Activated CD8-positive, alpha-beta T cell treated with anti-CD3 and anti-CD28 coated beads, Interleukin-2, amount 10 ng/mL, durations not matched to agents 7 days and 5 days (primary cell): ENCODE results near the gene TBC1D2B. TPM values are rescaled to one million over a fixed set of nuclear protein-coding genes. Genes with fewer than 3 reads are reported as not detected.
A peak's percentile ranks its signal among the peaks of the same experiment; 100 is the strongest.

Experiments used
- ATAC-seq: fragments of 150-1000 bp; cut with Tn5 transposase; one replicate; pipeline ENCODE4 v1.10.0; 2021; ENCODE audit warnings: moderate library complexity
- CTCF ChIA-PET: fragments of 350-600 bp; sonication (Branson Sonifier 250); formaldehyde crosslinking; loops from one replicate; lab custom pipeline; 2021; ENCODE audit warnings: antibody characterized with exemption; lab: Charles Lee
- POLR2A ChIA-PET: fragments of 350-600 bp; sonication (Branson Sonifier 250); formaldehyde crosslinking; loops from one replicate; lab custom pipeline; 2021; ENCODE audit warnings: antibody characterized with exemption; lab: Charles Lee
- DNase-seq: peaks from one replicate; pipeline ENCODE4 v3.0.0-alpha.2; 2020
- H3K27ac Mint-ChIP-seq: one replicate; pipeline ENCODE4 v1.8.0; 2021; ENCODE audit warnings: mild to moderate bottlenecking, mixed read lengths
- H3K27me3 Mint-ChIP-seq: one replicate; pipeline ENCODE4 v1.8.0; 2021; ENCODE audit warnings: low read depth, mixed read lengths
- H3K36me3 Mint-ChIP-seq: one replicate; pipeline ENCODE4 v1.8.0; 2021; ENCODE audit warnings: low read depth, mixed read lengths
- H3K4me1 Mint-ChIP-seq: one replicate; pipeline ENCODE4 v1.8.0; 2021; ENCODE audit warnings: low read depth, mixed read lengths
- H3K4me3 Mint-ChIP-seq: one replicate; pipeline ENCODE4 v1.8.0; 2021; ENCODE audit warnings: mild to moderate bottlenecking, mixed read lengths
- H3K9me3 Mint-ChIP-seq: one replicate; pipeline ENCODE4 v1.8.0; 2022; ENCODE audit warnings: mixed read lengths; ENCODE audit not compliant: insufficient read depth
- total RNA-seq, 2 experiments: library from RNA; stranded (reverse); gene quantifications; one replicate each; pipeline ENCODE4 v1.2.3, GENCODE V29; 2021

TBC1D2B gene
- total RNA-seq, 2 experiments from 2014 or later = 109 to 119 TPM

DNA sequence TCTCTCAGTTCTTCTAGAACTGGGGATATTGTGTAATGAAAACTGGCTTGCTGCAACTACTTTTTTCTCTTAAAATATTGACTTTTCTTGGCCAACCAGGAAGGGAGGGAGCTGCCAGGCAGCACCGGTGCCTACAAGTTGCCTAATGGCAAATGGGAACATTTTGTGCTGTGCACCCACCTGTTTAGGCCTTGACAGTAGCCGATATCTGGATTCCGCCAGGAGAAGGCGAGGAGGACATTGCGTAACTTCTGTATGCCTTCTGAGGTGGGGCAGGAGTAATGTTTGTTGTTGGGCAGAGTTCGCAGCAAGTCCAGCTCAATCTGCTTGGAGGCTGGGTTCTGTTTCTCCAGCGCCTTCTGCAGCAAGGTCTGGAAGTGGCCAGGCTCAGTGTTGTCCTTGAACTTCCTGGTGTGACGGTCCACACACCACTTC, 64.9 kb downstream of the TBC1D2B start:
- H3K27ac Mint-ChIP-seq = no peak overlapping the region
- no peaks in the 10 kb centered on the region for H3K27me3 Mint-ChIP-seq
- ChIA-PET POLR2A (no interaction called here), CTCF (interaction anchor here (1.0 to 11.7 kb wide), 2 partner anchors 54 to 96 kb away, joined by 3 to 83 read pairs; no protein-coding TSS in a partner anchor)
- no peak for DNase-seq
- H3K36me3 Mint-ChIP-seq = peaks cover 75% of the 10 kb centered on the region
- ATAC-seq = no peak
- H3K9me3 Mint-ChIP-seq = no peaks in the 10 kb centered on the region
- H3K4me3 Mint-ChIP-seq = no peak overlapping the region
- H3K4me1 Mint-ChIP-seq = peaks cover 13% of the 10 kb centered on the region

DNA sequence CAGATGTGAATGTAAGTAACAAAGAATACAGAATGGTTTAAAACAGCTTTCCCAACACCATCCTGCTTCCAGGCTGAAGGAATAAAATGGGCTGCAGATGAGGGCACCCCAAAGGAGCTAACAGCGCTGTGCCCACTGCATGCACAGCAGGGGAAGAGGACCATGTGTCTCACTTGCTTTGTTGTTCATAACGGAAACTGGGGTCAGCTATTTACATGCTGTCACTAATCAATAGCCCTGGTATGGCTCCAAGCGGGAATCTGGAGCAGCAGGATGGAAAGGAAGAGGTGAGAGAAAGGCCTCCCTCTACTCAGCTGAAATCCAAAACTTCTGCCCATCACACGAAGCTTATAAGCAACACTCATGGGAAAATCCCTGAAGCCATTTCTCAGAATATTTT, 67.4 kb downstream of the TBC1D2B start:
- ChIA-PET POLR2A (no interaction called here), CTCF (interaction anchor here (1.1 to 11.7 kb wide), 4 partner anchors 9 to 98 kb away, joined by 3 to 83 read pairs (median 6); no protein-coding TSS in a partner anchor)
- ATAC-seq = no peak
- Mint-ChIP-seq H3K27ac (no peak overlapping the region), H3K4me3 (no peak overlapping the region), H3K9me3 (no peaks in the 10 kb centered on the region), H3K27me3 (no peaks in the 10 kb centered on the region), H3K4me1 (peaks cover 26% of the 10 kb centered on the region), H3K36me3 (peaks cover 79% of the 10 kb centered on the region)
- DNase-seq = no peak

DNA sequence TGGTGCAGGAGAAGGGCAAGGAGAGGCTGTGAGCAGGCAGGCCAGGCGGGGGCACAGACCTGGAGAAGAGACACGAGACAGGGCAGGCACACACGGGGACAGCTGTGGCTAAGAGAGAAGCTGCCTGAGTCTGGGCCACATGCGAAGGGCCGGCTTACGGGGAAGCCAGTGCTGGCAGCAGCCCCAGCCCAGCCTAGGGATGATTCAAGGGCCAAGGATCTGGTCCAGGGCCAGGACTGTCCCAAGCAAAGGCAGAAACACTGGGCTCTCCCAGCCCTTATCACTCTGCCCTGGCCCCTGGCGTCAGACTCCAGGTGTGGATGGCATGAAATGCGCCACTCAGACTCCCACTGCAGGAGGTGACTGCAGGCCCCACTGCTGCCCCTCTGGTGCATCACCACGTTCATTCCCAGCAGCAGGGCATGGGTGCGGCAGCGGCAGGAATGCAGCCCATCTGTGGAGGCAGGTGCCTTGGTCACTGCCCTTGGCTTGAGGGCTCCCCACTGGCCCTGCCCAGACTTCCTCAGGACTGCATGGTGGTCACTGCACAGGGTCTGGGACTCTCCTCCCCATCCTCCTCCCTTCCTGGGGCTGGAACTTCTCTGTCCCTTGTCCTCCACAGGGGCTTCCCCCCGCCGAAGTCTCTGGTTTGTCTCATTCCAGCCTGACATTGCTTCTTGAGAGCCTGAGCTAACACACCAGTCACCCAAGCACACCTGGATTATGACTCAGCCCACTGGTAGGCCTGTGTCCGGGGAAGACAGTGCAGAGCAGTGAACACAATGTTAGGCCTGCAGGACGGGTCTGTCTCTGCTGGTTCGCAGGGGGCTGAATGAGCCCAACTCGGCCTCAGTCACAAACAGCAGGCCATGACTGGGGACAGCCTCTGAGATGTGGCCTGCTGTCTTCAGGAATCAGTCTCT, 69.3 kb downstream of the TBC1D2B start:
- peaks cover 76% of the 10 kb centered on the region for H3K36me3 Mint-ChIP-seq
- no peaks in the 10 kb centered on the region for H3K27me3 Mint-ChIP-seq
- ChIA-PET CTCF (interaction anchor here (1.5 to 2.1 kb wide), 3 partner anchors 41 to 187 kb away, joined by 3 to 10 read pairs (median 5); no protein-coding TSS in a partner anchor), POLR2A (no interaction called here)
- ATAC-seq (no peak), DNase-seq (no peak)
- H3K27ac Mint-ChIP-seq = peak overlapping the region; percentile 46
- H3K9me3 Mint-ChIP-seq = no peaks in the 10 kb centered on the region
- peaks cover 31% of the 10 kb centered on the region for H3K4me1 Mint-ChIP-seq
- H3K4me3 Mint-ChIP-seq = no peak overlapping the region

DNA sequence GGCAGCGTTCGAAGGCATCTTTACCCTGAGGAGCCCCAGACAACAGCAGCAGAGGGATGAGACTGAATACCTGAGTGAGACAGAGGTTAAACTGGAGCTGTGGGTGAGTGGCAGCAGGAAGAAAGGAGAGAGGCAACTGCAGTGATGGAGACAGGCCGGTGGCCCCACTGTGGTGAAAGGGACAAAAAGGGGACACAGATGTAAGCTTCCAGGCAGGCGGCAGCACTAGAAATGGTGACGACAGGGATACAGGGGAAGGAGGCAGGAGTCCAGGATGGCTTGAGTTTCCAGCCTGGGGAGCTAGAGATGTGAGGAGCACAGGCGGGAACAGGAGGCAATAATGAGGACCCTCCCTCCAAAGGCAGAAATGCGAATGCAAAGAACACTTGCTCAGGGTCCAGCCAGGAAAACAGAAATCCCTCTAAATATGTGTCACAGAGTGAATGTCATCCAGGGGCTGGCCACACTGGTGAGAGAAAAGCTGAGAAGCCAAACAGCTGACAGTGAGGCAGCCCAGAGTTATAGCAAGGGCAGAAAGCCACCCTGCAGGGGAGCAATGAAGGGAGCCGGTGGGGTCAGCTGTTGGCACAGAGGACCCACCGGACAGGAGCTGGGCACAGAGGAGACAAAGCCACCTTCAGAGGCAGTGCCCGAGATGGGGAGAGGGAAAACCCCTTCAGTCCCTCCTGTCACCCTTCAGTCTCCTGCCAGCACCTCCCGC, 70.1 kb downstream of the TBC1D2B start:
- H3K4me3 Mint-ChIP-seq = no peak overlapping the region
- CTCF ChIA-PET = interaction anchor here (1.3 to 2.1 kb wide), 4 partner anchors 11 to 188 kb away, joined by 5 to 12 read pairs (median 8); no protein-coding TSS in a partner anchor
- peaks cover 74% of the 10 kb centered on the region for H3K36me3 Mint-ChIP-seq
- no peaks in the 10 kb centered on the region for H3K9me3 Mint-ChIP-seq
- POLR2A ChIA-PET = no interaction called here
- no peaks in the 10 kb centered on the region for H3K27me3 Mint-ChIP-seq
- DNase-seq (no peak), ATAC-seq (no peak)
- H3K4me1 Mint-ChIP-seq = peaks cover 34% of the 10 kb centered on the region
- peak overlapping the region; percentile 46 for H3K27ac Mint-ChIP-seq

DNA sequence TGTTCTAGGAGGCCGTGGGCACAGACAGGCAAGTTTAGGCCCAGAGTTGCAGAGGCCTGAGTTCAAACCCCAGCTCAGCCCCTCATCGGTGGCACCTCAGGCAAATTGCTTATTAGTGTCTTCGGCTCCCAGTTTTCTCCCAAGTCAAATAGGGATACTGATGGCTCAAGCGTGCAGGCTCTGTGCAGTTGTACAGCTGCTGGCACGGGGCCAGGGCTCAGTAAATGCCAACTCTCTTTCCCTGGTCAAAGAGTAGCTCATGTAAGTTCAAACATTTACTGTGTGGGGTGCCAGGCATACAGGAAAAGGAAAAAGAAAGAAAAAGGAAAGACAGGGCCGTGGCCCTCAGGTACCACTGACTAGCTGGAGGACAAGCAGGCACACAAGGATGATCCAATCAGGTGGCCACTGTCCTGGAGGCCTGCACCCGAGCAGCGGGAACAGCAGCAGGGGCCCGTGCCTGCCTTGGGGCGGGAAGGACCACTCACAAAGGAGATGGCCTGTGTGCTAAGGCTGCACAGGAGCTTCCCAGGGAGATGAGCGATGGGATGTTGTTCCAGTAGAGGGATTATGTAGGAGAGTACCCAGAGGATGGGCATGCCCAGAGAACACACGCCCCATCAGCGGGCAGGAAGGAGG, 70.8 kb downstream of the TBC1D2B start:
- DNase-seq = no peak
- H3K4me1 Mint-ChIP-seq = peaks cover 31% of the 10 kb centered on the region
- no peak overlapping the region for H3K4me3 Mint-ChIP-seq
- no peaks in the 10 kb centered on the region for H3K9me3 Mint-ChIP-seq
- H3K36me3 Mint-ChIP-seq = peaks cover 70% of the 10 kb centered on the region
- no peak for ATAC-seq
- ChIA-PET CTCF (interaction anchor here (1.3 to 2.1 kb wide), 5 partner anchors 10 to 188 kb away, joined by 5 to 12 read pairs (median 5); no protein-coding TSS in a partner anchor), POLR2A (no interaction called here)
- H3K27me3 Mint-ChIP-seq = no peaks in the 10 kb centered on the region
- H3K27ac Mint-ChIP-seq = peak overlapping the region; percentile 32

DNA sequence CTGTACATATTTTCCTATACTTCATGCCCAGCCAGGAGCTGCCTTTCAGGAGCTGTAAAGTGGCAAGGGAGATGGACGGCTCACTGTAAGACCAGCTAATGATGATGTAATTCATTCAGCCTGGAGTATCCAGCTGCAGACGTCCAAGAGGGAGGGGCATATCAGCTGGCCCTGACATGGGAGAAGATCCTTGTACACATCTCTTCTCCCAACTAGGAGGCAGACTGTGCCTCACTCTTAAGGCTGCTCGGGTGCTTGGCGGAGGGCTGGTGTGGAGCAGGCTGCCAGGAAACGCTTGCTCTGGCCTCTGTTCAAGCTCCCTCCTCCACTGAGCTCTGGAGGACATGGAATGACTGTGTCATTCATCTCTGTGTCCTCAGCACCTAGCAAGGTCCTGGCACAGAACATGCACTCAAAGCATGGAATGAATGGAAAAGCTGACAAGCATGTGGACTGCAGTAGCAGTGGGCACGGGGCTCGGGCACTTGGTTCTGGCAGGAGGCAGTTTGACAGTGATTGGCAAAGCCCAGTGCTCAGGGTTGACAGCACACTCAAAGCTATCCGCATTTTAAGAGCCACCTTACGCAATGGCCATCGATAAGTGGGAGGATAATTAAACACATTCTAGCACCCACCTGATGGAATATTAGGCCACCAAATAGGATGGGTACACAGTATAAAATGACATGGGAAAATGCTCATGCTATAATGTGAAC, 72.4 kb downstream of the TBC1D2B start:
- Mint-ChIP-seq H3K9me3 (no peaks in the 10 kb centered on the region), H3K27me3 (no peaks in the 10 kb centered on the region), H3K27ac (no peak overlapping the region), H3K36me3 (peaks cover 75% of the 10 kb centered on the region), H3K4me1 (peaks cover 39% of the 10 kb centered on the region), H3K4me3 (no peak overlapping the region)
- ATAC-seq (no peak), DNase-seq (no peak)
- ChIA-PET CTCF (interaction anchor here (0.5 to 2.0 kb wide), 4 partner anchors 12 to 103 kb away, joined by 3 to 12 read pairs (median 4); no protein-coding TSS in a partner anchor), POLR2A (interaction anchor here (1.1 kb wide), 1 partner anchor 9 kb away, joined by 3 read pairs; no protein-coding TSS in a partner anchor)

DNA sequence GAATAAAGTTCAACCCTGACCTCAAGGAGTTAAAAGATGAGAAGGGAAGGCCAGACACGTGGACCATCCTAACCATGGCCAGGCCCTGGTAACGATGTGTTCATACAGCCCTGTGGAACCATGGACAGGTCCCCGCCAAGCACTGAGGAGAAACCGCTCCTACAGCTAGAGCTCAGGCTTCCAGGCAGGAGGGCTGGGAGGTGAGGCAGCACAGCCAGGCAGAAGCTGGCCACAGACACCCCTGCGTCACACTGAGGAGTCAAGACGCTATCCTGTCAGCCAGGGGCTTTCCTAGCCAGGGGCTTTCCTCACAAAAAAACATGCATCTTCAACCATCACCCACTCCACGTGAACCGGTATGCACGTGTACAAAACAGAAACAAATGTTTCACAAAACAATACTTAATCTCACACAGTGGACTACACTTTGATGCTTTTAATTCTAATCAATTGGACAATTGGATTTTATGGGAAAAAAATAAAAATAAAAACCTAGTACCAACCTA, 73.2 kb downstream of the TBC1D2B start:
- Mint-ChIP-seq H3K27ac (no peak overlapping the region), H3K4me3 (no peak overlapping the region), H3K4me1 (peaks cover 39% of the 10 kb centered on the region), H3K9me3 (no peaks in the 10 kb centered on the region), H3K36me3 (peaks cover 78% of the 10 kb centered on the region), H3K27me3 (no peaks in the 10 kb centered on the region)
- DNase-seq (no peak), ATAC-seq (no peak)
- POLR2A ChIA-PET = no interaction called here
- CTCF ChIA-PET = interaction anchor here (0.7 to 2.0 kb wide), 2 partner anchors 44 to 104 kb away, joined by 3 to 12 read pairs; no protein-coding TSS in a partner anchor

DNA sequence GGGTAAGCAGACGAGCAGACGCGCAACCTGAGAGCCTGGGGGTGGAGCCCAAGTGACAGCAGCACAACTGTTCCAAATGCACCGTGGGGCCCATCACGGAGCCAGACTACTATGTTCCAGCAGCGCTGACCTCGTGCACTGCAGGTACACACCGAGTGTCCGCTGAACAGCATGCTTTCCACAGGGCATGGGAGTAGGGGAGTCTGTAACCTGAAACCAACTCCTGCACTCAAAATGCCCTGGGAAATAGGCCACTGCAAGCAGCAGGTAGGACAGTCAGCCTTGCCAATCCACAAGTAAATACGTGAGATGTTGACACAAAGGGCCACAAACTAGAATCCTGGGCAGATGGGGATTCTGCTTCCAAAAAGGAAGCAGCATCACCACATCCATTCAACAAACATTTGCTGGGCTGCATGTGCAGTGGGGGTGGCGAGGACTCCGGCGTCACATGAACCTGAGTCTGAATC, 73.9 kb downstream of the TBC1D2B start:
- no peaks in the 10 kb centered on the region for H3K9me3 Mint-ChIP-seq
- H3K27ac Mint-ChIP-seq = no peak overlapping the region
- peaks cover 77% of the 10 kb centered on the region for H3K36me3 Mint-ChIP-seq
- ChIA-PET POLR2A (no interaction called here), CTCF (interaction anchor here (1.9 to 2.0 kb wide), 2 partner anchors 105 kb away, joined by 11 to 12 read pairs; no protein-coding TSS in a partner anchor)
- no peak overlapping the region for H3K4me3 Mint-ChIP-seq
- no peaks in the 10 kb centered on the region for H3K27me3 Mint-ChIP-seq
- DNase-seq (no peak), ATAC-seq (no peak)
- H3K4me1 Mint-ChIP-seq = peaks cover 39% of the 10 kb centered on the region

DNA sequence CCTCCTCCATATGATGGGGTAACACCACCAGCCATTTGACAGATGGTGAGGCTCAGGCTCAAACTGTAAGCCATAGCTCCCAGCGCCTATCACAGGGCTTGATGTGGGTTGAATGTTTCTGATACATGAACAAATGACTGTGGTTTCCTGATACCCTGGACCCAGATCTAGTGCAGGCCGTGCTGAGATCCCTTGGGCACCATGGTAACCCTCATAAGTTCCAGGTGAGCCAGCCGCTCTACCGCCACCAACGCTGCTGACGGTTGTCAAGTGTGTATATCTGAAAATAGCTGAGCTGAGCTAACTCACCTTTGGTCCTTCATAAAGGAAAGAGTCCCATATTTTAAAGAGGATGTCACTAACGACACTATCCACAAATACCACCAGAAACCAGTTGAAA, 74.5 kb downstream of the TBC1D2B start:
- no peak for ATAC-seq
- no peak overlapping the region for H3K4me3 Mint-ChIP-seq
- H3K27me3 Mint-ChIP-seq = no peaks in the 10 kb centered on the region
- H3K9me3 Mint-ChIP-seq = no peaks in the 10 kb centered on the region
- ChIA-PET POLR2A (no interaction called here), CTCF (interaction anchor here (0.7 to 1.9 kb wide), 2 partner anchors 16 to 106 kb away, joined by 3 to 11 read pairs; no protein-coding TSS in a partner anchor)
- no peak for DNase-seq
- H3K36me3 Mint-ChIP-seq = peaks cover 78% of the 10 kb centered on the region
- no peak overlapping the region for H3K27ac Mint-ChIP-seq
- peaks cover 39% of the 10 kb centered on the region for H3K4me1 Mint-ChIP-seq

DNA sequence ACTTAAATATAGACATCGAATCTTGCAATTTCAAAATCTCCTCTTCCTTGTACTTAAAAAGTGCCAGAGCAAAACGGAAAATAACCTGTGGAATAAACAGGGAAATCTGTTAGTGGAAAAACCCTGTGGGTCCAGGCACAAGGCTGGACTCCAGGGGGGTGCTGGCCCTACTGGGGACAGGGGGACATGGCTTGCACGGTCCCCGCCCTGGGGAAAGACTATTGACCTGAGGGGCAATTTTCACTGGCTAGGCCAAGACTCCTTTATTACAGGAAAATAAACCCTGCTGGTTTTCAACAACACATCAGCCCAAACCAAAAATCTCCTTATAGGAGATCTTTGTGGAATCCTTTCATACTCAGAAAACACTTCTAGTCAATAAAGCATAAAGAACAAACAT, 75.9 kb downstream of the TBC1D2B start:
- Mint-ChIP-seq H3K9me3 (no peaks in the 10 kb centered on the region), H3K4me1 (peaks cover 33% of the 10 kb centered on the region), H3K4me3 (no peak overlapping the region), H3K36me3 (peaks cover 73% of the 10 kb centered on the region), H3K27ac (no peak overlapping the region), H3K27me3 (no peaks in the 10 kb centered on the region)
- POLR2A ChIA-PET = no interaction called here
- ATAC-seq (no peak), DNase-seq (no peak)
- CTCF ChIA-PET = interaction anchor here (0.7 to 3.9 kb wide), 3 partner anchors 67 to 107 kb away, joined by 3 to 62 read pairs (median 11); no protein-coding TSS in a partner anchor
